NCI-H1436 treated with DMSO at 0.1 percent for 48 hours (cell line): ENCODE results near the gene GOSR2.
"Not testable (repeated sequence)": the region's sequence is repeated elsewhere in the genome, so short reads cannot be mapped to it uniquely, and the experiment has no call there.

Experiments
- DNase-seq: peaks from one replicate; lab custom pipeline; 2025; lab: John Stamatoyannopoulos, UW

GOSR2 gene

DNA sequence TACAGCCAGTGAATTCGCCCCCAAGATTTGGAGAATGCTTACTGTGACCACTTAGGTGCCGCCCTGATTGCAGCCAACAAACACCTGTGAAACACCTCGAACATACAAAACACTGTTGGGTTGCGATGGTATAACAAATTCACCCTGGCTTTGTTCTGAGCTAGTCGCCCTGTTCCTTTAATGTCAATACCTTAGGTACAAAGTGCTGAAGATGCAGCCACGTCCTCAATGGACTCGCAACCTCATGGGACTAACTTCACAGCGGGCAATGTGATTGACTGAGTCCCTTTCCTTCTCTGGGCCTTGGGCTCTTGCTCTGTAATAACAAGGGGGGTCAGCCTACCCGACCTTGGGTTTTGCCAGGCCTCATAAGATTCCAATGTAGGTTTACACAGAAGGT, 28.9 kb upstream of the GOSR2 start:
- no peak for DNase-seq

DNA sequence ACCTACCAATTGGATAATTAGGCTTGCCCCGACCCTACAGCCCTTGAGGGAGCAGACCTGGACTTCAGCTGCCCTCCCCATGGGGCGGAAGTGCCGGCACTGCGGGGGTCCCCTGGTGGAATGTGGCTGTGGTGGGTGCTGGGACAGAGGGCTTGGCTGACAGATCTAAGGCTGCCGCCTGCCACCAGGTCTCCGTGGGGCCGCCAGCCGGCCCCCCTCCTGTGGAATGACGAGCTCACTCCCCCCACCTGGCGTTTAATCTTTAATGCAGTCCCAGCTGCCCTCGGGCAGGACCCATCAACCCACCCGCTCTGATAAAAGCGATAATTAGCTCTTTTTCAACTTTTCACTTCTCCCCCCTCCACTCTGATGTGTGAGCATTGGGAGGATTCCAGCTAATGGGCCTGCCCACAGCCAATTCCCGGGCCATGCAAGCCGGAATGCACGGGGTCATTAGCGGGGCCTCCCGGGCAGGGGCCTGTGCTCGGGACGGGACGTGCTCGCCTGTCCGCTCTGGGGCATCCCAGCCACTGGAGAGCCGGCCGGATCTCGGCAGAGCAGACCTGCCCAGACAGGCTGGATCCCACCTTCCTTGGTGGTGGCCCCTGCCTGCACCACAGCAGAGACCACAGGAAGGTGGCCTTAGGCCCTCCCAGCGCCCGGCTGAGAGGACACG, 28.3 kb upstream of the GOSR2 start:
- DNase-seq: no peak

- DNase-seq: no peak
These were observed 27.8 kb upstream of the GOSR2 start for GRCh38 chr17:46895171-46895570.

- DNase-seq: no peak
These were observed 26.0 kb upstream of the GOSR2 start for GRCh38 chr17:46896991-46897390.

DNA sequence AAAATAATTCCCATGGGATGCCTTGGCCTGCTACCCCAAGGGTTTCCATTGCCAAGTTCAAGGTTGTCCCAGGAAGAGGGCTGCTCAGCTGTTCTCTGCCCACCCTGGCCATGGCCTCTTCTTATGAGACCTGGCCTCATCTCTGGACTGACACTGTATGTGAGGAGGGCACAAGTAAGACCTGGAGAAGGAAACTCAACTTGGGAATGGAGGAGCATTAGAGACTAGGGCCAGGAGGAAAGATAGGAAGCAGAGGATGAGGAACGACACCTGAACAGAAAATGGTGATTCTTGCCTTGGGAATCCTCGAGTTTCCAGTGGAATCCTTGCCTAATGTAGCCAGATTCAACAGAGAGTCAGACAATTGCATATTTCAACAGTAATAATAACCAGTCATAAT, 24.6 kb upstream of the GOSR2 start:
- no peak for DNase-seq

GRCh38 chr17:46898860-46899259, 24.1 kb upstream of the GOSR2 start:
- no peak for DNase-seq

GRCh38 chr17:46901291-46901690, 21.7 kb upstream of the GOSR2 start:
- DNase-seq: no peak

GRCh38 chr17:46903762-46904672, 18.9 kb upstream of the GOSR2 start:
- DNase-seq: no peak

DNA sequence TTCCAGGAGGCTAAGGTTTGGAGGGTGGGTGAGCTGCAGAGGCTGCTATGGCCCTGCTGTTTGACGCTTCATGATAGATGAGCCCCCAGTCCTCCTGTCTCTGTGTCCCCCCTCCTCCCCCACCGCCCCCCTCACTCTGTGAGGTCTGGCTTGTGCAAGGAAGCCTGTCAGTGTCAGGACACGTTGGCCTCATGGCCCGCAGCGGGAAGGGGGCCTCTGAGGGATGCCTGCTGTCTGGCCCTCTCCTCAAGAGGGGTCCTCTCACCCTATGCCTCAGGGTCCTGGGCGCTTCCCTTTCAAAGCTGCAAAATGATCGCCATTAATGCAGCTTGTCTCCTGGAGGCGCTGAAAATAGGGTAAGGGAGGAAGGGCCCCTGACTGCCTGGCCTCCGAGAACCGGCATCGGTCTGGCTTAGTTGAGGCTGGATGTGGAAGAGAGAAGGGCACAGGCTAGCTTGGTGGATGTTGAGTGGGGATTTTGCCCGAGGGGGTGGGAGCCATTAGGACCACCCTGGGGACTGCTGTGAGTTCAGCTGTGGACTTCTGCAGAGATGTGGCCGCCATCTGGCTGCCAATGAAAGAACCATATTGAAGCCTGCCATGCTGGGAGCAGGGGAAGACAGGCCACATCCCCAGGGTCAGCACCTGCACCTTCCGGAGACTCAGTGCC, 14.8 kb upstream of the GOSR2 start:
- DNase-seq: no peak

DNA sequence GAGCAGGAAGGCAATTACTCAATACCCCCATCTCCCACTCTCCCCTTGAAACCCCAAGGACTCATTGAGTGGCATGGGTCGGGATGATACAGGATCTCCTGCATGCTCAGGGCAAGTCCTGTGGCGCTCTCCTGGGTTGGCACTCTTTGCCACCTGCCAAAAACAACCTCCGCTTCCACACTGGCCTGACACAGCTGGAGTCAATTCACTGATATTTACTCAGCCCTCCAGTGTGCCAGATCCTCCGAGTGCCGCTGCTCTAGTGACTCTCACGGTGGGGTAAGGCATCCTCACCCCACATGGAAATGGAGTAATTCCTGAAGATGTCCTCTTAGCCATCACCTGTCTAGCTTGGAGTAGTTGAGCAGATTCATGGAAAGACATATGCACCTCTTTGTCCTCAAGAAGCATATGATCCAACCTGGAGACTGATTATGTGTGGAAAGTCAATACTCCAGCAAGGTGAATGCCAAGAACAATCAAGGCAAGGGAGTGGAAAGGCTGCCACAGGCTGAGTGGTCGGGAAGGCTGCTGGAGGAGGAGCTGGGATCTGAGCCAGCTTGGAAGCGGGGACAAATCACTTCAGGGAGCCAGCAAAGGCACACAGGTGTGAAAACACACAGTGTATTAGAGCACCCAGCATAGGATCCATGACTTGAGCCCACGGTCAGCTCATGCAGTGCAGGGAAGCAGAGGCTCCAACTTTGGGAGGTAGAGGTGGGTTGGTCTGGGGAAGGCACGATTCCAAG, 12.6 kb upstream of the GOSR2 start:
- DNase-seq: no peak

DNA sequence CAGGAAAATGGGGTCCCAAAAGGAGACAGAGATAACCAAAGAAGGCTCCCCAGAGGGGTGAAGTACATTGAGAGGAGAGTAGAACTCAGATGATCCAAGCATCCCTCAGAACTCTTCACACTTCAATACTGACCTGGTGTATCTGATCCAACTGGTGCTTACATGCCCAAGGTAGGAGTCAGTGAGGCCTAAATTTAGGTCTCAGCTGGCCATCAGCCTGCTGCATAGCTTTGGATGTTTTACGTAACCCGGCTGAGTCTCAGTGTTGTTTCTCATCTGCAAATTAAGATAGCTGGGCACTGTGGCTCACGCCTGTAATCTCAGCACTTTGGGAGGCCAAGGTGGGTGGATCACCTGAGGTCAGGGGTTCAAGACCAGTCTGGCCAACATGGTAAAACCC, 11.6 kb upstream of the GOSR2 start:
- no peak for DNase-seq

DNA sequence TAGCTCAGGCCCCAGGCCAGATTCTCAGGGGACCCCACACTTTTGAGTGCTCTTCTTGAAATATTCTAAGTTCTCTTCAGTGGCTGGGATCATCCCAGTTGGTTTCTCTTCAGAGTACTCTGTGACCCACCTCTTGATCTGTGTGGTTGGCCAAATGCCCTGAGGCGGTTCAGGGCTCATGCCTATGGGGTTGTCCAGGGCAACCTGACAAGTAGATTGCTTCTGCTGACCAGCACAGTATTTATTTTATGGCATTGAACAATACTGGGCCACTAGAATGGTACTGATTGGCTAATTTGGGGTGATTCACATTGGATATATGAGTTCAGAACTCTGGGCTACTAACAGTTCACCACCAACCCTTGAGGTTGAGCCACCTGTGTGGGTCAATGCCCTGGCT, 7.4 kb upstream of the GOSR2 start:
- DNase-seq: no peak

GRCh38 chr17:46916211-46916610, 6.7 kb upstream of the GOSR2 start:
- DNase-seq: no peak

DNA sequence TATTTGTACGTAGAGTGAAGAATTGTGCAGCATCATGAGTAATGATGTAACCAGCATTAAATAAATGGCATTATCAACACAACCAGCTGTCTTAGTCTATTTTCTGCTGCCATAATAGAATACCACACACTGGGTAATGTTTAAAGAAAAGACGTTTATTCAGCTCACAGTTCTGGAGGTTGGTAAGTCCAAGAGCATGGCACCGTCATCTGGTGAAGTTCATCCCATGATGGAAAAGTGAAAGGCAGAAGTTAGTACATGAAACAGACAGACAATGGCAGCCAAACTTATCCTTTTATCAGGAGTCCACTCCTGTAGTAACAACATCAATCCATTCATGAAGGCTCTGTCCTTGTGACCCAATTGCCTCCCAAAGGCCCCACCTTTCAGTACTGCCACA, 6.3 kb upstream of the GOSR2 start:
- DNase-seq: no peak

- no peak for DNase-seq
These were observed 5.9 kb upstream of the GOSR2 start for GRCh38 chr17:46917041-46917440.

- DNase-seq: no peak
These were observed 5.4 kb upstream of the GOSR2 start for GRCh38 chr17:46917516-46917915.

- DNase-seq: not testable (repeated sequence)
These were observed 998 bp upstream of the GOSR2 start for GRCh38 chr17:46921962-46922361.

DNA sequence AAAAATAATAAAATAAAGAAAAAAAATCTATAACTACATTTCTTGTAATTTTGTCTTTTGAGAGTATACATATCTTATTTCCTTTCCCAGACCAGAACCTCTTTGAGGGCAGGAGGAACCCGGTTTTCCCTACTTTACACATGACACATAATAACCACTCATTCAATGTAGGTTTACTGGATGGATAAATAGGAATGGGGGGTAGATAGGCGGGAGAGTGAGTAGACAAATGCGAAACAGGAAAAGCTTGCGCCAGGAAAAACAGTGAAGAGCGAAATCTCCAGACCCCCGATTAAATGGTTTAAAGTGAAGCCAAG, 515 bp upstream of the GOSR2 start:
- no peak for DNase-seq

DNA sequence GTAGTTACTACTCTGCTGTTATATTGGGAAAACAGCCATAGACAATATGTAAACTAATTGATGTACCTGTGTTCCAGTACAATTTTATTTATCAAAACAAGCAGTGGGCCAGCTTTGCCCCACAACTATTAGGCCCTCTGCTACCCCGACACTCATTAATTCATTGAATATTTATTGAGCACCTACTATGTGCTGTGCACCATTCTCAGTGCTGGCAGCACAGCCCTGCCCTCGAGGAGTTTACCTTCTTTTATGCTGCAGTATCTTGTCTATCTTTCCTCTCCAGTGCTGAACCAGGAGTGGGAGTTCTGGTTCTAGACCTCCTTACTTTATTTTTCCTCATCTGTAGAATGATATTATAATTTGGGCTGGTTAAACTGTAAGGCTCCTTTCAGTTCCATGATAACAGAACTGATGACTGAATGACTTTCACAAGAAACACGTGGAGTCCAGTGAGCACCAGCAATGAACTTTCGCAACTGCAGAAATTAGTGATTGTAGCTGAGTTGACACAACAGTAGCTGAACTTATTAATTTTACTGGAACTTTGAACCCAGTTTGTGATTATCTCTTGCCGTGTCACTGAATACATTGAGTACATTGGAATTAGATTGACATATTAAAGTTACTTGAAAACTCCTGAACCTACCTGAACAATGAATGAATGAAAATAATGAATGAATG, 2.4 kb downstream of the GOSR2 start:
- DNase-seq: no peak

DNA sequence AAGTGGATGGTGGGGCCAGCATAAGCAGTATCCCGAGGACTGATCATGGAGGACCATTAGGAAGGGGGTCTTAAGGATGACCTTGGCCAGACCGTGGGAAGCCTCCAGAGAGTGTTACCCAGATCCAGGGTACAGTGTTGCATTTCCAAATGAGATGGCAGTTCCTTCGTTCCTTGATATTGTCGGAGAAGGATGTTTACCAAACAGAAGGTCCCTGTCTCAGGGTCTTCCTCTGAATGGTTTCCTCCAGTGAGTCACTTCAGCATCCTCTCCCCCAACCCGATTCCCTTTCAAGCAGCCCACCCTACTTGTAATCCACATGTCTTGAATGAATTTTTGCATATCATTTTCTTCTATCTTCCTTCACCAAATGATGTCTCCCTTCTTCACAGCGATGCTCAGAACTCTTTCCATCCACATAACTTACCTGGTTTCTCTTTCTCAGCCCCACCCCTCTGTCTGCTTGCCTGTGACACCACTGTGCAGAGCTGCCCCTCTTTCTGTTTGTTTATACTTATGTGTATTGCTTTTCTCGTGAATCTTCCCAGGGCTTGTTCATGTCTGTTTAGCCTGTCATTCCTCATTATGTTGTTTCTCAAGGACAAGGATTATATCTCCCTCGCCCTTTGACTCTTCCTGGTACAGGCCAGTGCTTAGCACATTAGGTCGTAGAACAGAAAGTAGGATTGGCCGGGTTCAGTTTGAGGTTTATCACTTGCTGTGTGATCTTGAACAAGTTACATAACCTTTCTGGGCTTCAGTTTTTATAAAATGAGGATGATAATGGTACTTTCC, 5.7 kb downstream of the GOSR2 start:
- DNase-seq: no peak

DNA sequence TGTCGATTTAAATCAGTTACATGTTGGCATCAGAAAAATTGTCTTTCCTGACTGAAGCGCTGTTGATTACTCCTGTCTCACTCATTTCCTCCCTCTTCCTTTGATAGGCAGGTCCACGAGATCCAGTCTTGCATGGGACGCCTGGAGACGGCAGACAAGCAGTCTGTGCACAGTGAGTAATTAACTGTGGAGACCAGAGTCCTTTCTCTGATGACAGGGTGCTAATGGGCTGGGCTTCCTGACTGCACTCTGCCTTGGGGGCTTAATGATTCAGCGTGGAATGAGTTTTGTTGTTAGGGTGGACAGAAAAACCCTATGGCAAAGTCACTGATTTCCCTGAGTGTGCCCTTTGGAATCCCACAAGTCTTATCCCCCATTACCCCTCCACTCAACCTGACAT, 6.5 kb downstream of the GOSR2 start:
- no peak for DNase-seq
